Sigmoid colon (tissue), 7 donors: ENCODE measurements around the gene CCS. TPM values are rescaled to one million over a fixed set of nuclear protein-coding genes. Genes with fewer than 3 reads are reported as not detected.
"Not testable (repeated sequence)": the region's sequence is repeated elsewhere in the genome, so short reads cannot be mapped to it uniquely, and the experiment has no call there.

ENCODE experiments used
- DNase-seq: peaks from one replicate; pipeline ENCODE4 v3.0.0-alpha.2; 2019
- H3K27ac ChIP-seq, 4 donors: fragments of 200-600 bp; sonication (generic); one replicate each; pipeline ENCODE4 v1.5.1; 2016 to 2019; ENCODE audit warnings: mild to moderate bottlenecking in 1 of 4
- H3K27me3 ChIP-seq, 3 donors: fragments of 200-600 bp; sonication (generic); one replicate each; pipeline ENCODE4 v1.5.1; 2019; ENCODE audit warnings: mild to moderate bottlenecking in 1 of 3
- H3K36me3 ChIP-seq, 4 donors: fragments of 200-600 bp; sonication (generic); one replicate each; pipeline ENCODE4 v1.5.1; 2016 to 2019
- H3K4me1 ChIP-seq, 4 donors: fragments of 200-600 bp; sonication (generic); one replicate each; pipeline ENCODE4 v1.5.1; 2017 to 2019
- H3K4me3 ChIP-seq, 4 donors: fragments of 200-600 bp; sonication (generic); one replicate each; pipeline ENCODE4 v1.5.1; 2017 to 2019; ENCODE audit warnings: mild to moderate bottlenecking in 2 of 4, moderate library complexity in 1 of 4
- H3K9me3 ChIP-seq, 4 donors: fragments of 200-600 bp in 3 of 4; sonication (generic) in 3 of 4; one replicate each; pipeline versions ENCODE4 v1.5.1 to v1.6.1; 2013 to 2019
- CTCF ChIP-seq, 4 experiments: fragments of 450-650 bp in 3 of 4; fragments of 200-600 bp in 1 of 4; IDR thresholded peaks; one replicate each; pipeline ENCODE4 v1.5.1; 2016 to 2019; ENCODE audit warnings: antibody characterized with exemption in 4 of 4, mild to moderate bottlenecking in 3 of 4, moderate library complexity in 2 of 4
- EP300 ChIP-seq, 4 donors: sonication (generic); formaldehyde crosslinking; IDR thresholded peaks; one replicate each; pipeline ENCODE4 v1.6.1; 2017; ENCODE audit warnings: antibody characterized with exemption in 4 of 4
- POLR2A ChIP-seq, 2 donors: fragments of 450-650 bp; IDR thresholded peaks; one replicate each; pipeline ENCODE4 v1.6.1; 2016; ENCODE audit warnings: antibody characterized with exemption in 2 of 2, mild to moderate bottlenecking in 2 of 2, moderate library complexity in 2 of 2
- POLR2AphosphoS5 ChIP-seq, 4 donors: sonication (generic); formaldehyde crosslinking; IDR thresholded peaks; one replicate each; pipeline ENCODE4 v1.6.1; 2017; ENCODE audit warnings: antibody characterized with exemption in 4 of 4
- WGBS, 2 donors: extraction: QIAGEN DNeasy Blood & Tissue Kit; methylation state at CpG; one replicate each; pipeline ENCODE4 v1.1.7; 2013; 5-methylcytosine and 5-hydroxymethylcytosine counted together
- intact Hi-C: fragments of 100-400 bp; cut with DNase I; formaldehyde crosslinking; loops from one replicate; pipeline ENCODE4 v1.15.1; 2023
- polyA plus RNA-seq, 3 donors: library from polyadenylated mRNA; stranded (reverse); fragments of 200-250 nt; gene quantifications; one replicate each; pipeline ENCODE4 v1.2.3, GENCODE V29; 2013
- total RNA-seq, 4 donors: library from RNA; depleted of rRNA; stranded (reverse); fragments of >200 nt; gene quantifications; one replicate each; pipeline ENCODE4 v1.1.0, GENCODE V29; 2016
- donor health status: healthy with polysubstance abuse.
- donor health status: Bipolar disorder and iron deficiency.
- donor health status: healthy.

The CCS gene
- total and polyA plus RNA-seq, 7 donors = 26.0 to 48.8 (median 40.6) TPM

- Histone ChIP-seq H3K27me3 (no peaks in the 10 kb centered on the region), H3K27ac (no peak overlapping the region), H3K4me1 (peaks cover 0 to 7% (median 2%) of the 10 kb centered on the region in 4 donors), H3K36me3 (no peaks in the 10 kb centered on the region), H3K4me3 (no peak overlapping the region), H3K9me3 (no peaks in the 10 kb centered on the region)
- 80 to 86% methylated on average over 3 of the region's 3 CpGs for WGBS, 2 donors
- TF ChIP-seq CTCF (IDR thresholded peaks at IDR 0.05) = no peak
- no peak for TF ChIP-seq POLR2AphosphoS5 (IDR thresholded peaks at IDR 0.05)
- no peak for TF ChIP-seq EP300 (IDR thresholded peaks at IDR 0.05)
- TF ChIP-seq POLR2A (IDR thresholded peaks at IDR 0.05) = no peak
- intact Hi-C loops = no loop called here
- no peak for DNase-seq
These were observed 11.7 kb upstream of the CCS start for GRCh38 chr11:66581261-66581660.

GRCh38 chr11:66582565-66583147, 10.3 kb upstream of the CCS start:
- H3K27me3 ChIP-seq, H3K27ac ChIP-seq, intact Hi-C loops, H3K4me3 ChIP-seq, DNase-seq, H3K9me3 ChIP-seq, H3K36me3 ChIP-seq, H3K4me1 ChIP-seq: not testable (repeated sequence)
- 81 to 93% methylated on average over 3 of the region's 3 CpGs for WGBS, 2 donors

- H3K4me1 ChIP-seq, H3K4me3 ChIP-seq, H3K36me3 ChIP-seq, intact Hi-C loops, H3K27ac ChIP-seq, H3K27me3 ChIP-seq, DNase-seq, H3K9me3 ChIP-seq: not testable (repeated sequence)
- WGBS, 2 donors = 90 to 95% methylated on average over 1 of the region's 1 CpG
These were observed 7.5 kb upstream of the CCS start for GRCh38 chr11:66585447-66585846.

- TF ChIP-seq CTCF (IDR thresholded peaks at IDR 0.05) = no peak
- no peak for TF ChIP-seq POLR2AphosphoS5 (IDR thresholded peaks at IDR 0.05)
- TF ChIP-seq POLR2A (IDR thresholded peaks at IDR 0.05) = no peak
- no peak for TF ChIP-seq EP300 (IDR thresholded peaks at IDR 0.05)
- Histone ChIP-seq H3K36me3 (no peaks in the 10 kb centered on the region), H3K9me3 (no peaks in the 10 kb centered on the region), H3K4me1 (no peaks in the 10 kb centered on the region), H3K27me3 (no peaks in the 10 kb centered on the region), H3K27ac (no peak overlapping the region), H3K4me3 (no peak overlapping the region)
- WGBS, 2 donors = 57 to 71% methylated on average over 2 of the region's 2 CpGs
- DNase-seq = no peak
- intact Hi-C loops = no loop called here
These were observed 6.8 kb upstream of the CCS start for GRCh38 chr11:66586136-66586535.

GRCh38 chr11:66589315-66589714, 3.7 kb upstream of the CCS start:
- 76 to 79% methylated on average over 2 of the region's 2 CpGs for WGBS, 2 donors

GRCh38 chr11:66589996-66590675, 2.8 kb upstream of the CCS start:
- no peak for TF ChIP-seq POLR2AphosphoS5 (IDR thresholded peaks at IDR 0.05)
- no peak for TF ChIP-seq CTCF (IDR thresholded peaks at IDR 0.05)
- no peak for TF ChIP-seq EP300 (IDR thresholded peaks at IDR 0.05)
- intact Hi-C loops = no loop called here
- H3K27me3 ChIP-seq = no peaks in the 10 kb centered on the region
- H3K36me3 ChIP-seq = no peaks in the 10 kb centered on the region
- no peak for DNase-seq
- H3K27ac ChIP-seq = no peak overlapping the region
- no peaks in the 10 kb centered on the region for H3K9me3 ChIP-seq
- no peak overlapping the region for H3K4me3 ChIP-seq
- H3K4me1 ChIP-seq = peaks cover 0 to 32% (median 26%) of the 10 kb centered on the region in 4 donors
- WGBS, 2 donors = 96 to 97% methylated on average over 7 of the region's 7 CpGs

More at GRCh38 chr11:66589315-66589714, 3.7 kb upstream of the CCS start:
- DNase-seq, H3K27ac ChIP-seq, H3K27me3 ChIP-seq, H3K36me3 ChIP-seq, H3K4me3 ChIP-seq, intact Hi-C loops, H3K9me3 ChIP-seq: not testable (repeated sequence)
- H3K4me1 ChIP-seq = peaks cover 0 to 23% (median 18%) of the 10 kb centered on the region in 4 donors
